GM12873 (cell line): ENCODE results near the gene CAB39.

Experiments
- TF ChIP-seq, protein P1 (sequence below): IDR thresholded peaks from 2 replicates; pipeline ENCODE4 v1.5.1; 2012; ENCODE audit warnings: low read depth, mild to moderate bottlenecking, moderate library complexity, low read length, control low read depth; ENCODE audit not compliant: insufficient read depth; ENCODE audit errors: missing control alignments

The CAB39 gene

GRCh38 chr2:230767862-230768388 lies 55.3 kb downstream of the CAB39 start:
- TF ChIP-seq, protein P1, sequence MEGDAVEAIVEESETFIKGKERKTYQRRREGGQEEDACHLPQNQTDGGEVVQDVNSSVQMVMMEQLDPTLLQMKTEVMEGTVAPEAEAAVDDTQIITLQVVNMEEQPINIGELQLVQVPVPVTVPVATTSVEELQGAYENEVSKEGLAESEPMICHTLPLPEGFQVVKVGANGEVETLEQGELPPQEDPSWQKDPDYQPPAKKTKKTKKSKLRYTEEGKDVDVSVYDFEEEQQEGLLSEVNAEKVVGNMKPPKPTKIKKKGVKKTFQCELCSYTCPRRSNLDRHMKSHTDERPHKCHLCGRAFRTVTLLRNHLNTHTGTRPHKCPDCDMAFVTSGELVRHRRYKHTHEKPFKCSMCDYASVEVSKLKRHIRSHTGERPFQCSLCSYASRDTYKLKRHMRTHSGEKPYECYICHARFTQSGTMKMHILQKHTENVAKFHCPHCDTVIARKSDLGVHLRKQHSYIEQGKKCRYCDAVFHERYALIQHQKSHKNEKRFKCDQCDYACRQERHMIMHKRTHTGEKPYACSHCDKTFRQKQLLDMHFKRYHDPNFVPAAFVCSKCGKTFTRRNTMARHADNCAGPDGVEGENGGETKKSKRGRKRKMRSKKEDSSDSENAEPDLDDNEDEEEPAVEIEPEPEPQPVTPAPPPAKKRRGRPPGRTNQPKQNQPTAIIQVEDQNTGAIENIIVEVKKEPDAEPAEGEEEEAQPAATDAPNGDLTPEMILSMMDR: no peak

DNA sequence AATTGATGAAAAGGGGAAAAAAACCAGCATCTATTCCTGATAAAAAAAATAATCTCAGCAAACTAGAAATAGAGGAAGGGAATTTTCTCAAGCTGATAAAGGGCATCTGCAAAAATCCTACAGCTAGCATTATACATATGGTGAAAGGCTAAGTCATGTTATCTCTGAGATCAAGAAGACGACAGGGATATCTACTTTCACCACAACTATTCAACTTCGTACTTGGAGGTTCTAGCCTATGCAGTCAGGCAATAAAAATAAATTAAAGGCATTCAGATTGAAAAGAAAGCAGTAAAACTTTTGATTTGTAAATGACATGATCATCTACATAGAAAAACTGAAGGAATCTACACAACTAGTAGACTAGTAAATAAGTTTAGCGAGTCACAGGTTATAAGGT lies 58.2 kb downstream of the CAB39 start:
- TF ChIP-seq, protein P1: no peak

DNA sequence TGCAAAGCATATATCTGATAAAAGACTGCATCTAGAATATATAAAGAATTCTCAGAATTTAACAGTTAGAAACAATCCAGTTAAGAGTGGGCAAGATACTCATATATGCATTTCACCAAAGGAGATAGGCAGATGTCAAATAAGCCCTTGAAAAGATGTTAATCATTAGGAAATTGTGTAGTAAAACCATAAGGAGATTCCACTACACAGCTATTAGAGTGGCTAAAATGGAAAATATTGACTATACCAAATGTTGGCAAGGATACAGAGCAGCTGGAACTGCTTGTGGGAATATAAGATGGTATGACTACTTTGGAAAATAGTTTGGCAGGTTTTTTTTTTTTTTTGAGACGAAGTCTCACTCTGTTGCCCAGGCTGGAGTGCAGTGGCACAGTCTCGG lies 59.5 kb downstream of the CAB39 start:
- TF ChIP-seq, protein P1: no peak

DNA sequence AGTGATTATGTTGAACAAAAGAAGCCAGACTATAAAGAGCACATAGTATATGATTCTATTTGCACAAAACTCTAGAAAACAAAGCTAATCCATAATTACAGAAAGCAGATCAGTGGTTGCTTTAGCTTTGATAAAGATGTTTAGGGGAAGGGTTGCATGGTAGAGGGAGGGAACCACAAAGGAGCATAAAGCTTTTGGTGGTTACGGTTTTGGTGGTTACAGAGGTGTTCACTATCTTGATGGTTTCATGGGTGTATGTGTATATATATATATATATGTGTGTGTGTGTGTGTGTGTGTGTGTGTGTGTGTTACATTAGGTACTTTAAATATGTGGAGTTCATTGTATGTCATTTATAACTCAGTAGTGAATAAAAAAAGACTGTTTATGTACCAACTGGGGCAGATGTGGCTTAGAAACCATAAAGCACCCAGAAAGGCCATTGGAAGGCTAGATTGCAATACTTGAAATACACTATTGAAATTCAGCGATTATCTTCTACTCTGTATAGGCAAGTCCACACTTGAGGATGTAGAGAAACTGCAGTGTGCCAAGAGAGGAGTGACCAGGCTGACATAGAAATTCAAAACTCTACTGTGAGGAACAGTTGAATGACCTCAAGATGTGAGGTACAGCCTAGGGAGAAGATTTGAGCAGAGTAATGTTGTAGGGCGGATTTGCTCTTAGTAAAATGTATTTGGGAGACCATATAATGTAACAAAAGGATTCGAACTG lies 60.6 kb downstream of the CAB39 start:
- TF ChIP-seq, protein P1: no peak

GRCh38 chr2:230774348-230774951 lies 61.8 kb downstream of the CAB39 start:
- TF ChIP-seq, protein P1: no peak

- TF ChIP-seq, protein P1: no peak
Observed at GRCh38 chr2:230775737-230776136, 63.1 kb downstream of the CAB39 start.

DNA sequence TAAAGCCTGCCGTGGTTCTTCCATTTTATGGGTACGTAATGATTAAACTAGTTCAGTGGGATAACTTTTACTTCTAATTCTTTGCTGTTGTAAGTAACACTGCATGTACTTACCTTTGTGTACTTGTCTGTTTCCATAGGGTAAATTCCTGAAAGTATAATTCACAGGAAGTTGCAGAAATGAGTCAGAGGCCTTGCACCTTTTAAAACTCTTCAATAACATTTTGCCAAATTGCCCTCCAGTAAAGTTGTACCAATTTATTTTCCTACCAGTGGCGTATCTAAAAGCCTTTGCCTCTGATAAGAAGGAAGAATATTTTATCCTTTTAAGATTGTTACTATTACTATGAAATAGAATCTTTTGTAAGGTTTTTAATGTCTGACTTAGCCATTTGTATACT lies 65.1 kb downstream of the CAB39 start:
- TF ChIP-seq, protein P1: no peak
